Activated B cell treated with CpG ODN at 0.5 μM for 24 hours (primary cell): ENCODE data around the gene SEC31B. TPM values are rescaled to one million over a fixed set of nuclear protein-coding genes. Genes with fewer than 3 reads are reported as not detected.

ENCODE experiments used
- ATAC-seq: fragments of 200-7000 bp; cut with Tn5 transposase; one replicate; pipeline ENCODE4 v1.10.0; 2021; ENCODE audit warnings: low read depth, mild to moderate bottlenecking, moderate library complexity
- CTCF ChIA-PET: fragments of 350-600 bp; sonication (Branson Sonifier 250); formaldehyde crosslinking; loops from one replicate; lab custom pipeline; 2021; ENCODE audit warnings: antibody characterized with exemption; lab: Charles Lee
- POLR2A ChIA-PET: fragments of 350-600 bp; sonication (Branson Sonifier 250); formaldehyde crosslinking; loops from one replicate; lab custom pipeline; 2021; ENCODE audit warnings: antibody characterized with exemption; lab: Charles Lee
- DNase-seq: peaks from one replicate; pipeline ENCODE4 v3.0.0; 2022
- H3K27ac Mint-ChIP-seq: one replicate; pipeline ENCODE4 v1.8.0; 2020; ENCODE audit warnings: mixed read lengths
- H3K27me3 Mint-ChIP-seq: one replicate; pipeline ENCODE4 v1.8.0; 2021; ENCODE audit warnings: mixed read lengths
- H3K36me3 Mint-ChIP-seq: one replicate; pipeline ENCODE4 v1.8.0; 2021; ENCODE audit warnings: low read depth, mixed read lengths
- H3K4me1 Mint-ChIP-seq: one replicate; pipeline ENCODE4 v1.8.0; 2021; ENCODE audit warnings: mixed read lengths
- H3K4me3 Mint-ChIP-seq: one replicate; pipeline ENCODE4 v1.8.0; 2020; ENCODE audit warnings: mild to moderate bottlenecking, mixed read lengths
- H3K9me3 Mint-ChIP-seq: one replicate; pipeline ENCODE4 v1.8.0; 2020; ENCODE audit warnings: mixed read lengths
- CTCF ChIP-seq: fragments of 200-600 bp; IDR thresholded peaks from one replicate; pipeline ENCODE4 v1.8.0; 2022; ENCODE audit warnings: antibody characterized with exemption, mild to moderate bottlenecking
- intact Hi-C: fragments of 100-400 bp; cut with micrococcal nuclease; formaldehyde crosslinking; loops from one replicate; pipeline ENCODE4 v1.15.1; 2024
- total RNA-seq: library from RNA; stranded (reverse); gene quantifications from 2 replicates; pipeline ENCODE4 v1.2.3, GENCODE V29; 2022

Gene SEC31B
- total RNA-seq, 1 donor from 2014 or later, result 21.6 TPM

GRCh38 chr10:100516847-100517246 lies 2.8 kb downstream of the SEC31B start:
- TF ChIP-seq CTCF, result no peak
- ATAC-seq, result no peak
- DNase-seq, result no peak
- Mint-ChIP-seq H3K36me3 (peaks cover 17% of the 10 kb centered on the region), H3K27ac (no peak overlapping the region), H3K4me1 (peaks cover 9% of the 10 kb centered on the region), H3K9me3 (no peaks in the 10 kb centered on the region), H3K4me3 (no peak overlapping the region), H3K27me3 (peaks cover 10% of the 10 kb centered on the region)
- intact Hi-C loops, result loop anchor here (5.0 kb wide), 1 partner anchor 670 kb away; no protein-coding TSS in a partner anchor
- POLR2A ChIA-PET, result no interaction called here
- CTCF ChIA-PET, result interaction anchor here (2.6 kb wide), 1 partner anchor 11 kb away, joined by 14 read pairs; no protein-coding TSS in a partner anchor

- no peak overlapping the region for H3K27ac Mint-ChIP-seq
- no peak overlapping the region for H3K4me3 Mint-ChIP-seq
- POLR2A ChIA-PET, result interaction anchor here (0.6 kb wide), 1 partner anchor 42 kb away, joined by 3 read pairs; no protein-coding TSS in a partner anchor
- H3K4me1 Mint-ChIP-seq, result peaks cover 9% of the 10 kb centered on the region
- intact Hi-C loops, result loop anchor here (5.0 kb wide), 1 partner anchor 668 kb away; no protein-coding TSS in a partner anchor
- no peak for TF ChIP-seq CTCF
- CTCF ChIA-PET, result no interaction called here
- no peak for ATAC-seq
- peaks cover 10% of the 10 kb centered on the region for H3K27me3 Mint-ChIP-seq
- peaks cover 13% of the 10 kb centered on the region for H3K36me3 Mint-ChIP-seq
- H3K9me3 Mint-ChIP-seq, result no peaks in the 10 kb centered on the region
- no peak for DNase-seq
Measured at GRCh38 chr10:100515612-100516011, 4.0 kb downstream of the SEC31B start.

- TF ChIP-seq CTCF, result no peak
- H3K9me3 Mint-ChIP-seq, result no peaks in the 10 kb centered on the region
- no peak for DNase-seq
- intact Hi-C loops, result no loop called here
- no peaks in the 10 kb centered on the region for H3K4me1 Mint-ChIP-seq
- H3K27ac Mint-ChIP-seq, result no peak overlapping the region
- ChIA-PET CTCF (interaction anchor here (1.2 to 2.9 kb wide), 2 partner anchors 8 to 11 kb away, joined by 3 to 15 read pairs; no protein-coding TSS in a partner anchor), POLR2A (no interaction called here)
- peaks cover 37% of the 10 kb centered on the region for H3K36me3 Mint-ChIP-seq
- no peak overlapping the region for H3K4me3 Mint-ChIP-seq
- H3K27me3 Mint-ChIP-seq, result no peaks in the 10 kb centered on the region
- ATAC-seq, result no peak
Measured at GRCh38 chr10:100510533-100511308, 8.9 kb downstream of the SEC31B start.

- intact Hi-C loops, result loop anchor here (2.0 kb wide), 1 partner anchor 171 kb away; no protein-coding TSS in a partner anchor
- no peak for TF ChIP-seq CTCF
- DNase-seq (no peak), ATAC-seq (no peak)
- ChIA-PET CTCF (interaction anchor here (1.2 to 2.9 kb wide), 4 partner anchors 9 to 171 kb away, joined by 5 to 15 read pairs (median 6); no protein-coding TSS in a partner anchor), POLR2A (no interaction called here)
- H3K4me1 Mint-ChIP-seq, result no peaks in the 10 kb centered on the region
- H3K9me3 Mint-ChIP-seq, result no peaks in the 10 kb centered on the region
- peaks cover 46% of the 10 kb centered on the region for H3K36me3 Mint-ChIP-seq
- H3K4me3 Mint-ChIP-seq, result no peak overlapping the region
- no peak overlapping the region for H3K27ac Mint-ChIP-seq
- H3K27me3 Mint-ChIP-seq, result no peaks in the 10 kb centered on the region
Measured at GRCh38 chr10:100509241-100509840, 10.3 kb downstream of the SEC31B start.

- no peaks in the 10 kb centered on the region for H3K27me3 Mint-ChIP-seq
- H3K36me3 Mint-ChIP-seq, result peaks cover 50% of the 10 kb centered on the region
- no peaks in the 10 kb centered on the region for H3K4me1 Mint-ChIP-seq
- ChIA-PET CTCF (interaction anchor here (1.2 to 2.9 kb wide), 4 partner anchors 10 to 170 kb away, joined by 5 to 15 read pairs (median 6); no protein-coding TSS in a partner anchor), POLR2A (no interaction called here)
- ATAC-seq (peak; percentile 68), DNase-seq (no peak)
- no peak overlapping the region for H3K27ac Mint-ChIP-seq
- intact Hi-C loops, result loop anchor here (1.0 to 2.0 kb wide), 2 partner anchors 75 to 170 kb away; no protein-coding TSS in a partner anchor
- TF ChIP-seq CTCF, result no peak
- H3K4me3 Mint-ChIP-seq, result no peak overlapping the region
- no peaks in the 10 kb centered on the region for H3K9me3 Mint-ChIP-seq
Measured at GRCh38 chr10:100508691-100509150, 10.9 kb downstream of the SEC31B start.
